ENCODE data around the gene PDK1. TPM values are rescaled to one million over a fixed set of nuclear protein-coding genes. Genes with fewer than 3 reads are reported as not detected.

The PDK1 gene
- total RNA-seq, 1 experiment from 2014 or later: 39.2 TPM

Other genes starting within 250 kb of the PDK1 start
- gene ITGA6, start 128.5 kb upstream of the PDK1 start, total RNA-seq (2014; rRNA removed; shearing (Covaris generic); ENCODE audit: low replicate concordance): 18.9 and 22.2 TPM in 2 replicates
- gene RAPGEF4, start 179.8 kb downstream of the PDK1 start, total RNA-seq (2014; rRNA removed; shearing (Covaris generic); ENCODE audit: low replicate concordance): 3.3 TPM in 1 of 2 replicates, not detected in the other

All from Caki2 (cell line).